H9 (cell line): ENCODE data around the gene DNM1. TPM values are rescaled to one million over a fixed set of nuclear protein-coding genes. Genes with fewer than 3 reads are reported as not detected.

ENCODE experiments used
- DNase-seq: peaks from one replicate; pipeline ENCODE4 v3.0.0-alpha.2; 2017
- H2AFZ ChIP-seq: one replicate; pipeline ENCODE4 v1.6.1; 2013; ENCODE audit warnings: mild to moderate bottlenecking, low read length, control low read depth, moderate library complexity
- H2AK5ac ChIP-seq: 2 replicates; pipeline ENCODE4 v1.6.1; 2013; ENCODE audit warnings: low read length, control low read depth, mixed read lengths; ENCODE audit not compliant: insufficient read length
- H2BK120ac ChIP-seq: one replicate; pipeline ENCODE4 v1.6.1; 2013; ENCODE audit warnings: low read depth, mild to moderate bottlenecking, low read length, control low read depth, inconsistent platforms; ENCODE audit not compliant: poor library complexity, severe bottlenecking
- H2BK12ac ChIP-seq: 2 replicates; pipeline ENCODE4 v1.6.1; 2013; ENCODE audit warnings: low read length, control low read depth, mixed read lengths, low read depth; ENCODE audit not compliant: insufficient read length
- H2BK15ac ChIP-seq: 2 replicates; pipeline ENCODE4 v1.6.1; 2013; ENCODE audit warnings: low read depth, low read length, control low read depth
- H2BK20ac ChIP-seq: one replicate; pipeline ENCODE4 v1.6.1; 2013; ENCODE audit warnings: low read depth, mild to moderate bottlenecking, low read length, control low read depth, inconsistent platforms; ENCODE audit not compliant: poor library complexity, severe bottlenecking
- H2BK5ac ChIP-seq: 2 replicates; pipeline ENCODE4 v1.6.1; 2013; ENCODE audit warnings: low read length, control low read depth, mixed read lengths; ENCODE audit not compliant: insufficient read length
- H3K14ac ChIP-seq: 2 replicates; pipeline ENCODE4 v1.6.1; 2013; ENCODE audit warnings: low read length, control low read depth; ENCODE audit not compliant: insufficient read depth
- H3K18ac ChIP-seq: 2 replicates; pipeline ENCODE4 v1.6.1; 2013; ENCODE audit warnings: low read depth, mild to moderate bottlenecking, mixed read lengths, low read length, control low read depth; ENCODE audit not compliant: insufficient read length
- H3K23ac ChIP-seq: 2 replicates; pipeline ENCODE4 v1.6.1; 2013; ENCODE audit warnings: low read length, control low read depth, mixed read lengths, low read depth; ENCODE audit not compliant: insufficient read length
- H3K23me2 ChIP-seq: 2 replicates; pipeline ENCODE4 v1.6.1; 2013; ENCODE audit warnings: low read depth, mild to moderate bottlenecking, mixed read lengths, low read length, control low read depth; ENCODE audit not compliant: insufficient read length, poor library complexity, severe bottlenecking
- H3K27ac ChIP-seq: 2 replicates; pipeline ENCODE4 v1.5.1; 2013; ENCODE audit warnings: low read length, control low read depth, mixed read lengths, low read depth; ENCODE audit not compliant: insufficient read length
- H3K27me3 ChIP-seq: 2 replicates; pipeline ENCODE4 v1.6.1; 2013; ENCODE audit warnings: low read length, control low read depth, inconsistent platforms; ENCODE audit not compliant: insufficient read depth
- H3K4ac ChIP-seq: 2 replicates; pipeline ENCODE4 v1.6.1; 2013; ENCODE audit warnings: low read depth, mild to moderate bottlenecking, control low read depth, inconsistent platforms, low read length, moderate library complexity
- H3K4me1 ChIP-seq: 2 replicates; pipeline ENCODE4 v1.6.1; 2013; ENCODE audit warnings: low read length, control low read depth, inconsistent platforms; ENCODE audit not compliant: insufficient read depth
- H3K4me2 ChIP-seq: 2 replicates; pipeline ENCODE4 v1.6.1; 2013; ENCODE audit warnings: low read length, control low read depth, mixed read lengths; ENCODE audit not compliant: insufficient read length, insufficient read depth
- H3K56ac ChIP-seq: 2 replicates; pipeline ENCODE4 v1.6.1; 2013; ENCODE audit warnings: low read depth, mild to moderate bottlenecking, mixed read lengths, low read length, control low read depth; ENCODE audit not compliant: insufficient read length
- H3K79me1 ChIP-seq: 2 replicates; pipeline ENCODE4 v1.6.1; 2013; ENCODE audit warnings: low read depth, mild to moderate bottlenecking, moderate library complexity, low read length, control low read depth, inconsistent platforms; ENCODE audit not compliant: insufficient read depth, poor library complexity, severe bottlenecking
- H3K79me2 ChIP-seq: 2 replicates; pipeline ENCODE4 v1.6.1; 2013; ENCODE audit warnings: low read length, control low read depth, inconsistent platforms; ENCODE audit not compliant: insufficient read depth
- H3K9ac ChIP-seq: 2 replicates; pipeline ENCODE4 v1.6.1; 2013; ENCODE audit warnings: low read length, control low read depth, mixed read lengths; ENCODE audit not compliant: insufficient read length; ENCODE audit errors: extremely low read depth
- H3K9me3 ChIP-seq: one replicate; pipeline ENCODE4 v1.6.1; 2013; ENCODE audit warnings: low read depth, low read length, inconsistent platforms; ENCODE audit not compliant: control insufficient read depth
- H3T11ph ChIP-seq: one replicate; pipeline ENCODE4 v1.6.1; 2013; ENCODE audit warnings: mild to moderate bottlenecking, low read length, control low read depth, inconsistent platforms
- H4K20me1 ChIP-seq: one replicate; pipeline ENCODE4 v1.6.1; 2013; ENCODE audit not compliant: control insufficient read depth, insufficient read length, insufficient read depth
- H4K5ac ChIP-seq: 2 replicates; pipeline ENCODE4 v1.6.1; 2013; ENCODE audit warnings: low read depth, mild to moderate bottlenecking, mixed read lengths, low read length, control low read depth; ENCODE audit not compliant: insufficient read length
- H4K8ac ChIP-seq: replicated peaks from 2 replicates; pipeline ENCODE4 v1.6.1; 2013; ENCODE audit warnings: low read length, control low read depth, mixed read lengths, low read depth; ENCODE audit not compliant: insufficient read length
- H4K91ac ChIP-seq: 2 replicates; pipeline ENCODE4 v1.6.1; 2013; ENCODE audit warnings: low read depth, mild to moderate bottlenecking, moderate library complexity, mixed read lengths, low read length, control low read depth; ENCODE audit not compliant: insufficient read length
- H3K27ac Mint-ChIP-seq, 3 experiments: 2 replicates in 2 of 3; 3 replicates in 1 of 3; pipeline ENCODE4 v1.8.0; 2020 to 2021; ENCODE audit warnings: mixed read lengths in 3 of 3, mild to moderate bottlenecking in 1 of 3, moderate library complexity in 1 of 3
- H3K27me3 Mint-ChIP-seq: 2 replicates; pipeline ENCODE4 v1.8.0; 2021; ENCODE audit warnings: low read depth, mild to moderate bottlenecking, moderate library complexity, mixed read lengths
- H3K36me3 Mint-ChIP-seq, 3 experiments: 2 replicates in 2 of 3; 3 replicates in 1 of 3; pipeline ENCODE4 v1.8.0; 2020 to 2021; ENCODE audit warnings: low read depth in 3 of 3, mixed read lengths in 3 of 3; ENCODE audit not compliant: insufficient read depth in 1 of 3
- H3K4me1 Mint-ChIP-seq, 2 experiments: 2 replicates each; pipeline ENCODE4 v1.8.0; 2020; ENCODE audit warnings: mixed read lengths in 2 of 2
- H3K4me3 Mint-ChIP-seq, 2 experiments: 2 replicates in 1 of 2; 3 replicates in 1 of 2; pipeline ENCODE4 v1.8.0; 2020 to 2021; ENCODE audit warnings: mild to moderate bottlenecking in 2 of 2, mixed read lengths in 2 of 2, moderate library complexity in 1 of 2
- H3K9me3 Mint-ChIP-seq, 2 experiments: 2 replicates in 1 of 2; 3 replicates in 1 of 2; pipeline ENCODE4 v1.8.0; 2020; ENCODE audit warnings: mild to moderate bottlenecking in 2 of 2, mixed read lengths in 2 of 2, moderate library complexity in 1 of 2
- whole genome bisulfite sequencing: extraction: QIAGEN DNeasy Blood & Tissue Kit; methylation state at CpG from one replicate; pipeline ENCODE4 v1.1.7; 2013; ENCODE audit warnings: missing lambda C conversion rate, low lambda C conversion rate, mixed read lengths; ENCODE audit not compliant: insufficient read length; ENCODE audit errors: extremely low coverage; 5-methylcytosine and 5-hydroxymethylcytosine counted together
- total RNA-seq: library from RNA; stranded (reverse); gene quantifications from 2 replicates; pipeline ENCODE4 v1.2.1, GENCODE V29; 2021
- TF ChIP-seq, protein P1 (sequence below): fragments of 200-600 bp; sonication (generic); conservative IDR thresholded peaks from 3 replicates; pipeline ENCODE4 v1.8.0; 2021; ENCODE audit warnings: antibody characterized with exemption, mild to moderate bottlenecking

DNM1 gene
- total RNA-seq, 1 experiment from 2014 or later = 58.0 TPM

DNA sequence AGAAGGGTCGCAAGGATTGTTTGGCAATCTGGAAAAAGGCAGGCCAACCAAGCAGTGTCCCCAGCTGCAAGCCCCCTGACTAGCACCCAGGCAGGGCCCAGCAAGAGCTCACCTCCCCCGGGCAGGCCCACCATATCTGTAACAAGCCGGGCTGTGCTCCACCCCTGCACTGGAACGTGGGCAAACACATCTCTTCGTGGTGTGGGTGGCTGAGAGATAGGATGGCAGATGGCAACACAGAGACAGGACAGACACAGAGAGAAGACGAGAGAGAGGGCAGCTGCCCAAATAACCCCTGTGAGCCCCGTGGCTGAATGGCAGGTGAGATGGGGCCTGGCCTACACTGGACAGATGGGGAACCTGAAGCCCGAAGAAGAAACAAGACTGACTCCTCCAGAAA, 33.7 kb upstream of the DNM1 start:
- WGBS = no CpG with 5 or more reads among the region's 8 CpGs
- no peak overlapping the region for H3K27ac Mint-ChIP-seq

More for the DNA sequence above, 33.7 kb upstream of the DNM1 start:
- Histone ChIP-seq H2AFZ (no peak overlapping the region), H3K23me2 (no peaks in the 10 kb centered on the region), H3K4ac (no peak overlapping the region), H2BK12ac (no peak overlapping the region), H3K9ac (no peak overlapping the region), H3K9me3 (no peaks in the 10 kb centered on the region), H3T11ph (no peak overlapping the region), H2BK15ac (no peak overlapping the region), H3K27ac (no peak overlapping the region), H3K79me2 (no peaks in the 10 kb centered on the region), H4K8ac (no peak overlapping the region), H3K27me3 (no peaks in the 10 kb centered on the region), H4K91ac (no peak overlapping the region), H3K56ac (no peak overlapping the region), H3K14ac (no peak overlapping the region), H2BK20ac (no peak overlapping the region), H3K4me1 (no peaks in the 10 kb centered on the region), H4K5ac (no peak overlapping the region), H3K79me1 (no peaks in the 10 kb centered on the region), H3K23ac (no peak overlapping the region), H2AK5ac (no peak overlapping the region), H2BK5ac (no peak overlapping the region), H3K4me2 (no peak overlapping the region), H2BK120ac (no peak overlapping the region), H3K18ac (no peak overlapping the region), H4K20me1 (no peaks in the 10 kb centered on the region)
- Mint-ChIP-seq H3K36me3 (peaks cover 20 to 63% (median 45%) of the 10 kb centered on the region in 3 experiments), H3K4me1 (no peaks in the 10 kb centered on the region), H3K27me3 (no peaks in the 10 kb centered on the region), H3K4me3 (no peak overlapping the region), H3K9me3 (no peaks in the 10 kb centered on the region)
- DNase-seq = no peak
- TF ChIP-seq, protein P1, sequence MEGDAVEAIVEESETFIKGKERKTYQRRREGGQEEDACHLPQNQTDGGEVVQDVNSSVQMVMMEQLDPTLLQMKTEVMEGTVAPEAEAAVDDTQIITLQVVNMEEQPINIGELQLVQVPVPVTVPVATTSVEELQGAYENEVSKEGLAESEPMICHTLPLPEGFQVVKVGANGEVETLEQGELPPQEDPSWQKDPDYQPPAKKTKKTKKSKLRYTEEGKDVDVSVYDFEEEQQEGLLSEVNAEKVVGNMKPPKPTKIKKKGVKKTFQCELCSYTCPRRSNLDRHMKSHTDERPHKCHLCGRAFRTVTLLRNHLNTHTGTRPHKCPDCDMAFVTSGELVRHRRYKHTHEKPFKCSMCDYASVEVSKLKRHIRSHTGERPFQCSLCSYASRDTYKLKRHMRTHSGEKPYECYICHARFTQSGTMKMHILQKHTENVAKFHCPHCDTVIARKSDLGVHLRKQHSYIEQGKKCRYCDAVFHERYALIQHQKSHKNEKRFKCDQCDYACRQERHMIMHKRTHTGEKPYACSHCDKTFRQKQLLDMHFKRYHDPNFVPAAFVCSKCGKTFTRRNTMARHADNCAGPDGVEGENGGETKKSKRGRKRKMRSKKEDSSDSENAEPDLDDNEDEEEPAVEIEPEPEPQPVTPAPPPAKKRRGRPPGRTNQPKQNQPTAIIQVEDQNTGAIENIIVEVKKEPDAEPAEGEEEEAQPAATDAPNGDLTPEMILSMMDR = no peak
